Mesenchymal stem cell (in vitro differentiated cells and primary cell): ENCODE measurements around the gene ITSN1.

Source experiments
- DNase-seq: peaks from one replicate; pipeline ENCODE4 v3.0.0-alpha.2; 2013
- H2AFZ ChIP-seq: one replicate; pipeline ENCODE4 v1.6.1; 2013; ENCODE audit warnings: low read depth, mild to moderate bottlenecking, control low read depth, inconsistent platforms, low read length, moderate library complexity
- H2AK5ac ChIP-seq: 2 replicates; pipeline ENCODE4 v1.6.1; 2013; ENCODE audit warnings: low read length, moderate library complexity, mild to moderate bottlenecking, inconsistent platforms; ENCODE audit not compliant: severe bottlenecking
- H2BK120ac ChIP-seq: one replicate; pipeline ENCODE4 v1.6.1; 2013; ENCODE audit warnings: low read depth, mild to moderate bottlenecking, inconsistent platforms, low read length, moderate library complexity
- H2BK12ac ChIP-seq, 2 experiments: one replicate each; pipeline ENCODE4 v1.6.1; 2013; ENCODE audit warnings: inconsistent platforms in 2 of 2, low read length in 2 of 2, mild to moderate bottlenecking in 2 of 2, moderate library complexity in 2 of 2, control low read depth in 1 of 2
- H2BK15ac ChIP-seq: one replicate; pipeline ENCODE4 v1.6.1; 2013; ENCODE audit warnings: mild to moderate bottlenecking, low read depth, inconsistent platforms; ENCODE audit not compliant: poor library complexity, severe bottlenecking
- H2BK5ac ChIP-seq: 2 replicates; pipeline ENCODE4 v1.6.1; 2013; ENCODE audit warnings: low read depth, mild to moderate bottlenecking, low read length, control low read depth, inconsistent platforms; ENCODE audit not compliant: poor library complexity, severe bottlenecking
- H3K14ac ChIP-seq, 2 experiments: one replicate each; pipeline ENCODE4 v1.6.1; 2013; ENCODE audit warnings: inconsistent platforms in 2 of 2, low read length in 2 of 2, control low read depth in 1 of 2, mild to moderate bottlenecking in 1 of 2, moderate library complexity in 1 of 2
- H3K18ac ChIP-seq, 2 experiments: one replicate each; pipeline ENCODE4 v1.6.1; 2013; ENCODE audit warnings: inconsistent platforms in 2 of 2, low read length in 2 of 2, control low read depth in 1 of 2, low read depth in 1 of 2, mild to moderate bottlenecking in 1 of 2
- H3K23ac ChIP-seq, 2 experiments: one replicate each; pipeline ENCODE4 v1.6.1; 2013; ENCODE audit warnings: inconsistent platforms in 2 of 2, low read length in 2 of 2, mild to moderate bottlenecking in 2 of 2, moderate library complexity in 2 of 2, control low read depth in 1 of 2
- H3K27ac ChIP-seq: 2 replicates; pipeline ENCODE4 v1.5.1; 2013; ENCODE audit warnings: mild to moderate bottlenecking, moderate library complexity, low read length, control low read depth, inconsistent platforms; ENCODE audit not compliant: poor library complexity, severe bottlenecking
- H3K27me3 ChIP-seq, 2 experiments: 2 replicates each; pipeline versions ENCODE4 v1.6.1 to v1.7.0; 2013; ENCODE audit warnings: low read length in 2 of 2, mild to moderate bottlenecking in 2 of 2, moderate library complexity in 2 of 2, control low read depth in 1 of 2, inconsistent platforms in 1 of 2; ENCODE audit not compliant: control insufficient read depth in 1 of 2, insufficient read depth in 1 of 2
- H3K36me3 ChIP-seq, 2 experiments: 2 replicates each; pipeline versions ENCODE4 v1.6.1 to v1.7.0; 2013; ENCODE audit warnings: low read length in 2 of 2, control low read depth in 1 of 2, inconsistent platforms in 1 of 2, low read depth in 1 of 2, mild to moderate bottlenecking in 1 of 2; ENCODE audit not compliant: insufficient read depth in 2 of 2, control insufficient read depth in 1 of 2
- H3K4ac ChIP-seq, 2 experiments: one replicate each; pipeline ENCODE4 v1.6.1; 2013; ENCODE audit warnings: inconsistent platforms in 2 of 2, low read length in 2 of 2, mild to moderate bottlenecking in 2 of 2, moderate library complexity in 2 of 2, control low read depth in 1 of 2, low read depth in 1 of 2
- H3K4me1 ChIP-seq: 2 replicates; pipeline ENCODE4 v1.6.1; 2013; ENCODE audit warnings: low read depth, low read length, control low read depth; ENCODE audit not compliant: control insufficient read depth, insufficient read depth
- H3K4me2 ChIP-seq: 2 replicates; pipeline ENCODE4 v1.6.1; 2013; ENCODE audit warnings: low read length, mild to moderate bottlenecking, inconsistent platforms; ENCODE audit not compliant: poor library complexity, severe bottlenecking
- H3K4me3 ChIP-seq, 2 experiments: 2 replicates each; pipeline versions ENCODE4 v1.5.1 to v1.7.0; 2013; ENCODE audit warnings: low read length in 2 of 2, mild to moderate bottlenecking in 2 of 2, control low read depth in 1 of 2, low read depth in 1 of 2; ENCODE audit not compliant: insufficient read depth in 1 of 2
- H3K79me1 ChIP-seq: replicated peaks from 2 replicates; pipeline ENCODE4 v1.6.1; 2013; ENCODE audit warnings: mild to moderate bottlenecking, control low read depth, low read length, inconsistent platforms; ENCODE audit not compliant: poor library complexity, severe bottlenecking
- H3K9ac ChIP-seq: 2 replicates; pipeline ENCODE4 v1.7.0; 2013; ENCODE audit warnings: mild to moderate bottlenecking, low read length, moderate library complexity
- H3K9me3 ChIP-seq: 2 replicates; pipeline ENCODE4 v1.7.0; 2013; ENCODE audit warnings: mild to moderate bottlenecking, low read length; ENCODE audit not compliant: control insufficient read depth
- H4K8ac ChIP-seq: one replicate; pipeline ENCODE4 v1.6.1; 2013; ENCODE audit warnings: inconsistent platforms, mild to moderate bottlenecking, low read length, moderate library complexity
- H4K91ac ChIP-seq: one replicate; pipeline ENCODE4 v1.6.1; 2013; ENCODE audit warnings: mild to moderate bottlenecking, low read length, inconsistent platforms
- WGBS: methylation state at CpG from one replicate; pipeline ENCODE4 v1.1.7; 2013; ENCODE audit warnings: mixed read lengths; 5-methylcytosine and 5-hydroxymethylcytosine counted together

The ITSN1 gene

DNA sequence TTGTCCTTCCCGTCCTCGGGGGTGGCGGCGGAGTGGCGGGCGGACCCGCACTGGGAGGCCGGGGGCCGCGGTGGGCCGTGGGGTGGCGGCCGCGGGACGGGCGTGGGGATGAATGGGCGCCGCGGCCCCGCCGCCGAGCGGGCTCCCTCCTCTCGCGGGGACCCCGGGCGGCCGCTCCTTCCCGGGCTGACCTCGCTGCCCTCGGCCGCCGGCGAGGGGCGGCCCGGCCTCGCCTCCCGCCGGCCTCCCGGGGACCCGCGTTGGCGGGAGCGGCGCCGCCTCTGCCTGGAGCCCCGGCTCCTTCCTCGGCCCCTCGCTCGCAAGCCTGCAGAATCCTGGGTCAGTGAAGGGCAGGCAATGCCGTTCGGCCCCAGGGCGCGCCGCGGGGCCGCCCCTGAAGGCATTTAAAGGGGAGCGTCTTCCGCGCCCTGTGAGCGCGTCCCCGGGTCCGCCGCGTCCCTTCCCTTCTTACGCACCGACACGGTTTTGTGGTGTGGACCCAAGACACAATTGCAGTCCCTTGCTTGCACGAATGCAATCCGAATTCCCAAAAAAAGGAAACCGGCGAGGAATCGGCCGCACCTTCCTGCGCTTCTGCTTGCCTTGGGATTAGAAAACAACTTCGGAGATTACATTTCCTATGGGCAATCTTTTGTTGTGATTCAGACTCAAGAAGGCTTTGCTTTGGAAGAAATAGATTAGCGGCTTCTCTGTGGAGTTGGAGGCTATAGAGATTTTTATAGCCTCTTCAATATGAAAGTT lies 776 bp downstream of the ITSN1 start:
- peaks cover 0 to 2% of the 10 kb centered on the region in 2 experiments for H3K36me3 ChIP-seq
- H3K79me1 ChIP-seq: peaks cover 6% of the 10 kb centered on the region
- H3K9me3 ChIP-seq: no peaks in the 10 kb centered on the region
- peak overlapping the region; percentile 86 for H4K91ac ChIP-seq
- H2AK5ac ChIP-seq: peak overlapping the region; percentile 73
- H3K23ac ChIP-seq: peak overlapping the region in 1 of 2 experiments; percentile 97
- no peaks in the 10 kb centered on the region for H3K27me3 ChIP-seq
- H3K27ac ChIP-seq: peak overlapping the region; percentile 87
- peak overlapping the region in 1 of 2 experiments; percentile 93 for H3K14ac ChIP-seq
- peak overlapping the region; percentile 79 for H2BK5ac ChIP-seq
- peaks cover 8% of the 10 kb centered on the region for H3K4me1 ChIP-seq
- peak overlapping the region; percentile 82 for H3K4me2 ChIP-seq
- H3K9ac ChIP-seq: peak overlapping the region; percentile 93
- no peak overlapping the region for H2BK12ac ChIP-seq
- H4K8ac ChIP-seq: no peak overlapping the region
- WGBS: under 1% methylated on average over 58 of the region's 78 CpGs
- H3K18ac ChIP-seq: peak overlapping the region; percentile 90 to 96
- peak overlapping the region; percentile 97 to 100 for H3K4me3 ChIP-seq
- H2AFZ ChIP-seq: peak overlapping the region; percentile 97
- H2BK120ac ChIP-seq: peak overlapping the region; percentile 42
- peak overlapping the region; percentile 51 to 94 for H3K4ac ChIP-seq
- H2BK15ac ChIP-seq: peak overlapping the region; percentile 69
- peak; percentile 59 for DNase-seq

DNA sequence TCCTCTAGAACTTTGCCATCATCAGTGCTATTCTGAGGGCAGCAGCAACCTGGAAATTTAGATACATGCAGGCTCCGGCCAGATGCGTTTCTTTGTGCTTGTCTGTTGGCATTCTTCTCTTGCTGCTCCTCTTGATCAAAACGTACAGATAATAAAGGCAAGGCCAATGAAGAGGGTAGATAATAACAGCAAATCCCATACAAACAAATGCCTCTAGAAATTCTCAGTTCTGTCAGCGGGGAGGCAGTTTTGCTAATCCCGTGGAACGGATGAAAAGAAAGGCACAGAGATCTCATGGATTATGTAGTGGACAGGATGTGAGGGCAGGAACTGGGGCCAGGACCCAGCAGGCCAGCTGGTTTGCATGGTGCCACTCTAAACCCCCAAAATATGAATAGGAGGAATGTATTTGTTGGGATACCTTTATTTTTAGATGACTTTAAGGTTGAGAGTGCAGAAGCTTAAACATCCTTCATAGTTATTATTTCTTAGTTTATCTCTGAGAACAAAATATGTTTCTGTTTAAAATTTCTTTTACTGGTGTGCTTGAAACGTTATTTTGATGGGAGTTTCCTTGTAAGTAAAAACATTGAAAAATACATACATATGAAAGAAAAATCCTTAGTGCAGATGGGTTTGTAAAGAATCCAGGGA lies 1.5 kb downstream of the ITSN1 start:
- 1% methylated on average over 5 of the region's 7 CpGs for WGBS
- no peak overlapping the region for H2BK120ac ChIP-seq

DNA sequence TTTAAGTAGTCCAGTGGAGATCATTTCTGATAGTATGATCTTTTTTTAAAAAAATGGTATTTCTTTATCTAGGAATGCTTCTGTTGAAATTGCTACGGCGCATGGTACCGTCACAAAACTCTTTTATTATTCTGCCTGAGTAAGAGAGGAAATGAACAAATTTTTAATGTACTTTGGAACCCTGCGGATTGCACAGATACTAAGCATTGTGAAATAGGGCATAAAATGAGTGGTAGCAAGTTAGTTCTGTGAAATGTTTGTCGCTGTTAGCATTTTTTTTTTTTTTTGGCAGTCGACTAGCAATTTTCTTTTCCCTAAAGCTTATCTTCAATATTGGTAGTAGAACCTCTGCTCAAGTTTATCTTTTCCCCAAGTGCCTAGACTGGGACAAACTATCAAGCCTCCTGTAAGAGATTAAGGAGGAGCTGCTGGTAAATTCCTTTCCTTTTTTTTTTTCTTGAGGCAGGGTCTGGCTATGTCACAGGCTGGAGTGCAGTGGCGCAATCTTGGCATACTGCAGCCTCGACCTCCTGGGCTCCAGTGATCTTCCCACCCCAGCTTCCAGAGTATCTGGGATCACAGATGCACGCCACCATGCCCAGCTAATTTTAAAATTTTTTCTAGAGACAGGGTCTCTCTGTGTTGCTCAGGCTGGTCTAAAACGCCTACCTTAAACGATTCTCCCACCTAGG lies 2.2 kb downstream of the ITSN1 start:
- H3K4me2 ChIP-seq: peak overlapping the region; percentile 59
- no peak overlapping the region for H2BK15ac ChIP-seq
- H2BK120ac ChIP-seq: no peak overlapping the region
- H3K18ac ChIP-seq: no peak overlapping the region
- H3K14ac ChIP-seq: no peak overlapping the region
- no peak overlapping the region for H2AK5ac ChIP-seq
- H3K9me3 ChIP-seq: no peaks in the 10 kb centered on the region
- H3K36me3 ChIP-seq: no peaks in the 10 kb centered on the region
- no peaks in the 10 kb centered on the region for H3K27me3 ChIP-seq
- no peak overlapping the region for H4K8ac ChIP-seq
- no peak overlapping the region for H2BK12ac ChIP-seq
- 76% methylated on average over 9 of the region's 11 CpGs for WGBS
- no peak overlapping the region for H3K27ac ChIP-seq
- no peak overlapping the region for H3K4ac ChIP-seq
- peak; percentile 53 for DNase-seq
- H3K4me1 ChIP-seq: peaks cover 9% of the 10 kb centered on the region
- peak overlapping the region in 1 of 2 experiments; percentile 97 for H3K4me3 ChIP-seq
- H4K91ac ChIP-seq: no peak overlapping the region
- H2AFZ ChIP-seq: no peak overlapping the region
- H3K9ac ChIP-seq: peak overlapping the region; percentile 93
- peaks cover 9% of the 10 kb centered on the region for H3K79me1 ChIP-seq
- no peak overlapping the region for H2BK5ac ChIP-seq
- H3K23ac ChIP-seq: no peak overlapping the region

More for the DNA sequence above, 1.5 kb downstream of the ITSN1 start:
- Histone ChIP-seq H2BK5ac (no peak overlapping the region), H3K23ac (no peak overlapping the region), H3K18ac (peak overlapping the region in 1 of 2 experiments; percentile 21), H3K27ac (peak overlapping the region; percentile 87), H3K4ac (no peak overlapping the region), H4K91ac (no peak overlapping the region), H2AK5ac (no peak overlapping the region), H3K4me2 (peak overlapping the region; percentile 82), H3K36me3 (peaks cover 0 to 2% of the 10 kb centered on the region in 2 experiments), H2BK15ac (no peak overlapping the region), H3K27me3 (no peaks in the 10 kb centered on the region), H2AFZ (no peak overlapping the region), H3K14ac (no peak overlapping the region), H4K8ac (no peak overlapping the region), H3K4me3 (peak overlapping the region; percentile 46 to 97), H2BK12ac (no peak overlapping the region), H3K9ac (peak overlapping the region; percentile 93), H3K9me3 (no peaks in the 10 kb centered on the region), H3K79me1 (peaks cover 9% of the 10 kb centered on the region), H3K4me1 (peaks cover 8% of the 10 kb centered on the region)
- DNase-seq: no peak

DNA sequence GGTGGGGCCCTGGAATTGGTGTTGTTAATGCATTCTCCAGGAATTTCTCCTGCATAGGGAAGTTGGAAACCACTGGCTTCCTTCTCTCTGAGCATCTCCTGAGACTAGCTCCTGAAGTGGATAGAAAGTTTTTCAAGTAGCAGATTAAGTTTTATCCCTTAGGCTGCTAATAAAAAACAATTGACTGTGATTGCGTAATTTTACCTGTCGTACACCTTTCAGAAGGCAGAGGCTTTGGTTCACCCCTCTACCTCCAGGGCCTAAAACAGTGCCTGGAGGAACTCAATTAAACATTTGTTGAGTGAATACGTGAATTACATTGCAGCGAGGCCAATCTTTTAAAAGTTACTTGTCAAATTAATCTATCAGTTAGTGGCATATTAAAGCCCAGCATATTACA lies 3.4 kb downstream of the ITSN1 start:
- H3K18ac ChIP-seq: no peak overlapping the region
- WGBS: 100% methylated on average over 2 of the region's 4 CpGs

More for the DNA sequence above, 3.4 kb downstream of the ITSN1 start:
- Histone ChIP-seq H3K36me3 (no peaks in the 10 kb centered on the region), H4K8ac (no peak overlapping the region), H2BK15ac (peak overlapping the region; percentile 48), H2BK12ac (no peak overlapping the region), H2AFZ (no peak overlapping the region), H2BK5ac (no peak overlapping the region), H3K4me3 (no peak overlapping the region), H4K91ac (no peak overlapping the region), H3K14ac (no peak overlapping the region), H3K9me3 (no peaks in the 10 kb centered on the region), H3K23ac (no peak overlapping the region), H3K79me1 (peaks cover 6% of the 10 kb centered on the region), H3K9ac (no peak overlapping the region), H3K27me3 (no peaks in the 10 kb centered on the region), H2BK120ac (no peak overlapping the region), H3K4ac (no peak overlapping the region), H3K27ac (no peak overlapping the region), H2AK5ac (no peak overlapping the region), H3K4me2 (no peak overlapping the region), H3K4me1 (peaks cover 11% of the 10 kb centered on the region)
- DNase-seq: no peak
